Liver (tissue), 9 donors: Measurements from ENCODE around the gene MPP1. TPM values are rescaled to one million over a fixed set of nuclear protein-coding genes. Genes with fewer than 3 reads are reported as not detected.
A peak's percentile ranks its signal among the peaks of the same experiment; 100 is the strongest.

Experiments
- DNase-seq: peaks from one replicate; pipeline ENCODE4 v3.0.0-alpha.2; 2017; ENCODE audit warnings: low spot score
- H3K27ac ChIP-seq, 2 donors: one replicate each; pipeline ENCODE4 v1.7.0; 2013; ENCODE audit warnings: inconsistent platforms in 2 of 2, low read length in 2 of 2, control low read depth in 1 of 2, low read depth in 1 of 2, mild to moderate bottlenecking in 1 of 2
- H3K27me3 ChIP-seq, 4 donors: one replicate each; pipeline versions ENCODE4 v1.6.1 to v1.7.0; 2013; ENCODE audit warnings: low read length in 3 of 4, inconsistent platforms in 1 of 4, mild to moderate bottlenecking in 1 of 4, moderate library complexity in 1 of 4; ENCODE audit not compliant: control insufficient read depth in 4 of 4, insufficient read depth in 4 of 4
- H3K36me3 ChIP-seq, 4 donors: one replicate each; pipeline versions ENCODE4 v1.6.1 to v1.7.0; 2013; ENCODE audit warnings: low read length in 3 of 4, mild to moderate bottlenecking in 3 of 4, low read depth in 1 of 4, moderate library complexity in 1 of 4; ENCODE audit not compliant: control insufficient read depth in 4 of 4, insufficient read depth in 3 of 4
- H3K4me1 ChIP-seq, 4 donors: one replicate each; pipeline versions ENCODE4 v1.6.1 to v1.7.0; 2013; ENCODE audit warnings: low read length in 3 of 4, mild to moderate bottlenecking in 3 of 4, moderate library complexity in 1 of 4; ENCODE audit not compliant: control insufficient read depth in 4 of 4, insufficient read depth in 4 of 4
- H3K4me3 ChIP-seq, 3 donors: one replicate each; pipeline versions ENCODE4 v1.6.1 to v1.7.0; 2013; ENCODE audit warnings: low read length in 3 of 3, control low read depth in 1 of 3, low read depth in 1 of 3, mild to moderate bottlenecking in 1 of 3
- H3K9ac ChIP-seq, 2 donors: one replicate each; pipeline ENCODE4 v1.7.0; 2013; ENCODE audit warnings: low read length in 2 of 2, mild to moderate bottlenecking in 2 of 2, moderate library complexity in 2 of 2, control low read depth in 1 of 2, low read depth in 1 of 2
- H3K9me3 ChIP-seq, 4 donors: one replicate each; pipeline versions ENCODE4 v1.6.1 to v1.7.0; 2013; ENCODE audit warnings: low read length in 3 of 4; ENCODE audit not compliant: control insufficient read depth in 4 of 4
- EGR1 ChIP-seq, 2 donors: IDR thresholded peaks; 2 replicates each; pipeline ENCODE4 v1.6.1; 2016 to 2018; ENCODE audit warnings: antibody characterized with exemption in 2 of 2, low read depth in 2 of 2
- FOXA1 ChIP-seq: IDR thresholded peaks from 2 replicates; pipeline ENCODE4 v1.6.1; 2016; ENCODE audit warnings: antibody characterized with exemption
- FOXA2 ChIP-seq: IDR thresholded peaks from 2 replicates; pipeline ENCODE4 v1.6.1; 2016; ENCODE audit warnings: antibody characterized with exemption
- GABPA ChIP-seq, 2 donors: IDR thresholded peaks in 1 of 2; conservative IDR thresholded peaks in 1 of 2; 2 replicates each; pipeline ENCODE4 v1.6.1; 2016; ENCODE audit warnings: antibody characterized with exemption in 2 of 2, mild to moderate bottlenecking in 1 of 2, moderate library complexity in 1 of 2
- HNF4A ChIP-seq, 2 donors: conservative IDR thresholded peaks; 2 replicates each; pipeline ENCODE4 v1.6.1; 2016; ENCODE audit warnings: antibody characterized with exemption in 2 of 2, mild to moderate bottlenecking in 2 of 2
- HNF4G ChIP-seq: IDR thresholded peaks from 2 replicates; pipeline ENCODE4 v1.6.1; 2016; ENCODE audit warnings: antibody characterized with exemption
- JUND ChIP-seq, 2 donors: IDR thresholded peaks; 2 replicates each; pipeline ENCODE4 v1.6.1; 2016; ENCODE audit warnings: antibody characterized with exemption in 2 of 2
- NR2F2 ChIP-seq: IDR thresholded peaks from 2 replicates; pipeline ENCODE4 v1.6.1; 2016; ENCODE audit warnings: antibody characterized with exemption
- RAD21 ChIP-seq, 2 donors: IDR thresholded peaks; 2 replicates each; pipeline ENCODE4 v1.6.1; 2016; ENCODE audit warnings: antibody characterized with exemption in 2 of 2, mild to moderate bottlenecking in 2 of 2
- RXRA ChIP-seq, 2 donors: IDR thresholded peaks; 2 replicates each; pipeline ENCODE4 v1.6.1; 2017 to 2018; ENCODE audit warnings: antibody characterized with exemption in 2 of 2, mild to moderate bottlenecking in 1 of 2
- SP1 ChIP-seq: IDR thresholded peaks from 2 replicates; pipeline ENCODE4 v1.6.1; 2018; ENCODE audit warnings: antibody characterized with exemption, mild to moderate bottlenecking
- TAF1 ChIP-seq: conservative IDR thresholded peaks from 2 replicates; pipeline ENCODE4 v1.6.1; 2016; ENCODE audit warnings: antibody characterized with exemption, mild to moderate bottlenecking
- YY1 ChIP-seq: IDR thresholded peaks from 2 replicates; pipeline ENCODE4 v1.6.1; 2016; ENCODE audit warnings: antibody characterized with exemption, mild to moderate bottlenecking
- WGBS: extraction: QIAGEN DNeasy Blood & Tissue Kit; methylation state at CpG from one replicate; pipeline ENCODE4 v1.1.7; 2013; 5-methylcytosine and 5-hydroxymethylcytosine counted together
- polyA plus RNA-seq, 2 donors: library from polyadenylated mRNA; stranded (reverse) in 1 of 2; unstranded in 1 of 2; fragments of 200-250 nt in 1 of 2; fragments of >200 nt in 1 of 2; fragmentation: Nextera tagmentation in 1 of 2; extraction: Ambion mirVana in 1 of 2; gene quantifications; one replicate each; pipeline versions ENCODE4 v1.2.1 to v1.2.3, GENCODE V29; 2013 to 2015
- total RNA-seq, 2 donors: library from RNA; depleted of rRNA; stranded (reverse); fragments of >200 nt; gene quantifications; one replicate each; pipeline ENCODE4 v1.2.3, GENCODE V29; 2014
- TF ChIP-seq, protein P1 (sequence below): IDR thresholded peaks from 2 replicates; pipeline ENCODE4 v1.6.1; 2016; ENCODE audit warnings: antibody characterized with exemption
- TF ChIP-seq, protein P2 (sequence below): IDR thresholded peaks from 2 replicates; pipeline ENCODE4 v1.6.1; 2016; ENCODE audit warnings: antibody characterized with exemption, mild to moderate bottlenecking
- TF ChIP-seq, protein P3 (sequence below): IDR thresholded peaks from 2 replicates; pipeline ENCODE4 v1.6.1; 2016; ENCODE audit warnings: antibody characterized with exemption
- TF ChIP-seq, protein P4 (sequence below): fragments of 150-350 bp; IDR thresholded peaks from 2 replicates; pipeline ENCODE4 v1.5.1; 2017; ENCODE audit warnings: improper control_type of control experiment, low read depth, low read length; ENCODE audit not compliant: missing input control
- TF ChIP-seq, protein P5 (sequence below): IDR thresholded peaks from 2 replicates; pipeline ENCODE4 v1.6.1; 2016; ENCODE audit warnings: antibody characterized with exemption
- donor health status: healthy.
- donor health status: healthy.
- donor health status: healthy.
- donor health status: healthy.
- donor health status: healthy.

MPP1 gene
- total and polyA plus RNA-seq, 4 donors: 13.8 to 168 (median 23.4) TPM

DNA sequence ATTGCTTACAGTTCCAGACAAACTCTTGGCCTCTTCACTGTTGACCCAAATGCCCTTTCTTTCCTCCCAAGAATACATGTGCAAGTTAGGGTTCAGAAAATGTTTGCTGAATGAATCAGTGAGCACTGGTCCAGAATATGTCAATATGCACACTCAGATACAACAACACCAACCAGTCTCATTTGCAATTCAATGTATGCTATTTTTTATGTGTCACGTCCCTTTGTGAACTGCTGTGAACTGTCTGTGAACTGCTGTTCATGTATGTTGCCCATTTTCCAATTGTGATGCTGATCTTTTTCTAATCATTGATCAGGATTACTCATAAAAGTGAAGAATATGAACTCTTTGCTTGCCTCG lies 72.2 kb downstream of the MPP1 start:
- no peak overlapping the region for H3K4me3 ChIP-seq
- no peak overlapping the region for H3K9ac ChIP-seq
- no peaks in the 10 kb centered on the region for H3K27me3 ChIP-seq
- H3K4me1 ChIP-seq: peaks cover 5 to 25% (median 13%) of the 10 kb centered on the region in 4 donors
- TF ChIP-seq, protein P1, sequence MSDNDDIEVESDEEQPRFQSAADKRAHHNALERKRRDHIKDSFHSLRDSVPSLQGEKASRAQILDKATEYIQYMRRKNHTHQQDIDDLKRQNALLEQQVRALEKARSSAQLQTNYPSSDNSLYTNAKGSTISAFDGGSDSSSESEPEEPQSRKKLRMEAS: no peak
- WGBS: 77% methylated on average over 2 of the region's 2 CpGs
- DNase-seq: no peak
- H3K36me3 ChIP-seq: no peaks in the 10 kb centered on the region
- H3K27ac ChIP-seq: peak overlapping the region in 1 of 2 donors; percentile 56
- no peaks in the 10 kb centered on the region for H3K9me3 ChIP-seq

DNA sequence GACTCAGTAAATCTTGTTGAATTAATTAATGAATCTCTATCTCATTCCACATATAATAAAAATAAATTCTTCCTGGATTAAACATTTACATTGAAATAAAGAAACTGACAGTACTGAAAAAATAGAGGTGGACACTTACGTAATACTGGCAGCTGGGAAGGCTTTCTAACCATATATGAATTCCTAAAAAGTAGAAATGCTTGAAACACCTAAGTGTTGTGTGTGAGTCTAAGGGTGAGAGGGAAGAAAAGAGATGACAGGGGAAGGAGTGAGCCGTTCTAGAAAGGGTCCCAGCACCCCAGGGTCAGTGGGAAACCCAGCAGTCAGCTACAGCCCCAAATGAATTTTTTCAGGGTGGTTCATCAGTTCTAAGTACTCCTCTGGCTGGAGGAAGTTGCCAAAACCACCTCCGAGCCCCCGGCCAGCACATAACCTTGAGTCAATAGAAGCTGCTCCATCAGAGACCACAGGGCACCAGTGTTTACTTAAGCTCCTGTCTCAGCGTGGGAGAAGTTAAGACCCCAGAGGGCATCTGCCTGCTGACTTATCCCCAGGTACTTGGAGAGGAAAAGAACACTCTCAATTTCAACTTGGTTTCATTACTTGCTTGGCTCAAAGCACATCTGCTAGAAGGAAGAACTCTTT lies 72.7 kb downstream of the MPP1 start:
- TF ChIP-seq TAF1: no peak
- TF ChIP-seq GABPA (IDR thresholded peaks at IDR 0.05 in 1 of 2, conservative IDR thresholded peaks at IDR 0.05 in 1 of 2): no peak
- TF ChIP-seq YY1: no peak
- TF ChIP-seq, protein P2, sequence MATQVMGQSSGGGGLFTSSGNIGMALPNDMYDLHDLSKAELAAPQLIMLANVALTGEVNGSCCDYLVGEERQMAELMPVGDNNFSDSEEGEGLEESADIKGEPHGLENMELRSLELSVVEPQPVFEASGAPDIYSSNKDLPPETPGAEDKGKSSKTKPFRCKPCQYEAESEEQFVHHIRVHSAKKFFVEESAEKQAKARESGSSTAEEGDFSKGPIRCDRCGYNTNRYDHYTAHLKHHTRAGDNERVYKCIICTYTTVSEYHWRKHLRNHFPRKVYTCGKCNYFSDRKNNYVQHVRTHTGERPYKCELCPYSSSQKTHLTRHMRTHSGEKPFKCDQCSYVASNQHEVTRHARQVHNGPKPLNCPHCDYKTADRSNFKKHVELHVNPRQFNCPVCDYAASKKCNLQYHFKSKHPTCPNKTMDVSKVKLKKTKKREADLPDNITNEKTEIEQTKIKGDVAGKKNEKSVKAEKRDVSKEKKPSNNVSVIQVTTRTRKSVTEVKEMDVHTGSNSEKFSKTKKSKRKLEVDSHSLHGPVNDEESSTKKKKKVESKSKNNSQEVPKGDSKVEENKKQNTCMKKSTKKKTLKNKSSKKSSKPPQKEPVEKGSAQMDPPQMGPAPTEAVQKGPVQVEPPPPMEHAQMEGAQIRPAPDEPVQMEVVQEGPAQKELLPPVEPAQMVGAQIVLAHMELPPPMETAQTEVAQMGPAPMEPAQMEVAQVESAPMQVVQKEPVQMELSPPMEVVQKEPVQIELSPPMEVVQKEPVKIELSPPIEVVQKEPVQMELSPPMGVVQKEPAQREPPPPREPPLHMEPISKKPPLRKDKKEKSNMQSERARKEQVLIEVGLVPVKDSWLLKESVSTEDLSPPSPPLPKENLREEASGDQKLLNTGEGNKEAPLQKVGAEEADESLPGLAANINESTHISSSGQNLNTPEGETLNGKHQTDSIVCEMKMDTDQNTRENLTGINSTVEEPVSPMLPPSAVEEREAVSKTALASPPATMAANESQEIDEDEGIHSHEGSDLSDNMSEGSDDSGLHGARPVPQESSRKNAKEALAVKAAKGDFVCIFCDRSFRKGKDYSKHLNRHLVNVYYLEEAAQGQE: no peak
- TF ChIP-seq EGR1 (IDR thresholded peaks at IDR 0.05; ENCODE audit: low read depth in 2 of 2): no peak
- TF ChIP-seq, protein P1: no peak
- TF ChIP-seq NR2F2: no peak
- TF ChIP-seq HNF4A (conservative IDR thresholded peaks at IDR 0.05): no peak
- no peak for TF ChIP-seq RXRA (IDR thresholded peaks at IDR 0.05)
- TF ChIP-seq, protein P3, sequence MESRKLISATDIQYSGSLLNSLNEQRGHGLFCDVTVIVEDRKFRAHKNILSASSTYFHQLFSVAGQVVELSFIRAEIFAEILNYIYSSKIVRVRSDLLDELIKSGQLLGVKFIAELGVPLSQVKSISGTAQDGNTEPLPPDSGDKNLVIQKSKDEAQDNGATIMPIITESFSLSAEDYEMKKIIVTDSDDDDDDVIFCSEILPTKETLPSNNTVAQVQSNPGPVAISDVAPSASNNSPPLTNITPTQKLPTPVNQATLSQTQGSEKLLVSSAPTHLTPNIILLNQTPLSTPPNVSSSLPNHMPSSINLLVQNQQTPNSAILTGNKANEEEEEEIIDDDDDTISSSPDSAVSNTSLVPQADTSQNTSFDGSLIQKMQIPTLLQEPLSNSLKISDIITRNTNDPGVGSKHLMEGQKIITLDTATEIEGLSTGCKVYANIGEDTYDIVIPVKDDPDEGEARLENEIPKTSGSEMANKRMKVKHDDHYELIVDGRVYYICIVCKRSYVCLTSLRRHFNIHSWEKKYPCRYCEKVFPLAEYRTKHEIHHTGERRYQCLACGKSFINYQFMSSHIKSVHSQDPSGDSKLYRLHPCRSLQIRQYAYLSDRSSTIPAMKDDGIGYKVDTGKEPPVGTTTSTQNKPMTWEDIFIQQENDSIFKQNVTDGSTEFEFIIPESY: no peak
- TF ChIP-seq, protein P4, sequence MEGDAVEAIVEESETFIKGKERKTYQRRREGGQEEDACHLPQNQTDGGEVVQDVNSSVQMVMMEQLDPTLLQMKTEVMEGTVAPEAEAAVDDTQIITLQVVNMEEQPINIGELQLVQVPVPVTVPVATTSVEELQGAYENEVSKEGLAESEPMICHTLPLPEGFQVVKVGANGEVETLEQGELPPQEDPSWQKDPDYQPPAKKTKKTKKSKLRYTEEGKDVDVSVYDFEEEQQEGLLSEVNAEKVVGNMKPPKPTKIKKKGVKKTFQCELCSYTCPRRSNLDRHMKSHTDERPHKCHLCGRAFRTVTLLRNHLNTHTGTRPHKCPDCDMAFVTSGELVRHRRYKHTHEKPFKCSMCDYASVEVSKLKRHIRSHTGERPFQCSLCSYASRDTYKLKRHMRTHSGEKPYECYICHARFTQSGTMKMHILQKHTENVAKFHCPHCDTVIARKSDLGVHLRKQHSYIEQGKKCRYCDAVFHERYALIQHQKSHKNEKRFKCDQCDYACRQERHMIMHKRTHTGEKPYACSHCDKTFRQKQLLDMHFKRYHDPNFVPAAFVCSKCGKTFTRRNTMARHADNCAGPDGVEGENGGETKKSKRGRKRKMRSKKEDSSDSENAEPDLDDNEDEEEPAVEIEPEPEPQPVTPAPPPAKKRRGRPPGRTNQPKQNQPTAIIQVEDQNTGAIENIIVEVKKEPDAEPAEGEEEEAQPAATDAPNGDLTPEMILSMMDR: no peak
- no peak for TF ChIP-seq HNF4G
- no peak for TF ChIP-seq FOXA2
- TF ChIP-seq FOXA1: no peak
- TF ChIP-seq, protein P5, sequence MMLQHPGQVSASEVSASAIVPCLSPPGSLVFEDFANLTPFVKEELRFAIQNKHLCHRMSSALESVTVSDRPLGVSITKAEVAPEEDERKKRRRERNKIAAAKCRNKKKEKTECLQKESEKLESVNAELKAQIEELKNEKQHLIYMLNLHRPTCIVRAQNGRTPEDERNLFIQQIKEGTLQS: no peak
- TF ChIP-seq RAD21 (IDR thresholded peaks at IDR 0.05): no peak
- no peak for TF ChIP-seq SP1
- no peak for TF ChIP-seq JUND (IDR thresholded peaks at IDR 0.05)
- Histone ChIP-seq H3K4me1 (peaks cover 5 to 27% (median 17%) of the 10 kb centered on the region in 4 donors), H3K27ac (peak overlapping the region; percentile 19 to 56), H3K9ac (no peak overlapping the region), H3K27me3 (no peaks in the 10 kb centered on the region), H3K4me3 (no peak overlapping the region), H3K36me3 (no peaks in the 10 kb centered on the region), H3K9me3 (no peaks in the 10 kb centered on the region)
- 59% methylated on average over 5 of the region's 5 CpGs for WGBS
- DNase-seq: no peak
